SJSA1 (cell line): Measurements from ENCODE around the gene LRRC8C. TPM values are rescaled to one million over a fixed set of nuclear protein-coding genes. Genes with fewer than 3 reads are reported as not detected.
A peak's percentile ranks its signal among the peaks of the same experiment; 100 is the strongest.

Source experiments
- DNase-seq, 2 experiments: peaks; one replicate each; pipeline ENCODE4 v3.0.0-alpha.2; 2015 to 2020; ENCODE audit warnings: low spot score in 2 of 2, low read depth in 1 of 2
- H3K27ac ChIP-seq: fragments of 250-450 bp; sonication (Bioruptor Pico); 2 replicates; pipeline ENCODE4 v1.5.1; 2020; ENCODE audit warnings: mild to moderate bottlenecking, moderate library complexity
- H3K27me3 ChIP-seq: fragments of 250-450 bp; sonication (Bioruptor Pico); replicated peaks from 2 replicates; pipeline ENCODE4 v1.5.1; 2020; ENCODE audit warnings: mild to moderate bottlenecking, moderate library complexity
- H3K36me3 ChIP-seq: fragments of 250-450 bp; sonication (Bioruptor Pico); 2 replicates; pipeline ENCODE4 v1.5.1; 2020; ENCODE audit warnings: mild to moderate bottlenecking
- H3K4me1 ChIP-seq: fragments of 250-450 bp; sonication (Bioruptor Pico); replicated peaks from 2 replicates; pipeline ENCODE4 v1.6.1; 2021; ENCODE audit warnings: mild to moderate bottlenecking
- H3K4me3 ChIP-seq: fragments of 250-450 bp; sonication (Bioruptor Pico); 2 replicates; pipeline ENCODE4 v1.5.1; 2020; ENCODE audit warnings: mild to moderate bottlenecking
- H3K9me3 ChIP-seq: fragments of 250-450 bp; sonication (Bioruptor Pico); replicated peaks from 2 replicates; pipeline ENCODE4 v1.5.1; 2020; ENCODE audit warnings: mild to moderate bottlenecking
- total RNA-seq: library from RNA; depleted of rRNA; stranded (reverse); fragments of >200 nt; shearing (Covaris generic); gene quantifications from 2 replicates; pipeline ENCODE4 v1.2.3, GENCODE V29; 2014

Gene LRRC8C
- total RNA-seq, 1 experiment from 2014 or later = 16.0 TPM

GRCh38 chr1:89733748-89734147 is 100.8 kb downstream of the LRRC8C start:
- Histone ChIP-seq H3K36me3 (no peaks in the 10 kb centered on the region), H3K27me3 (no peaks in the 10 kb centered on the region), H3K4me3 (no peak overlapping the region), H3K4me1 (peaks cover 13% of the 10 kb centered on the region), H3K27ac (no peak overlapping the region), H3K9me3 (no peaks in the 10 kb centered on the region)
- DNase-seq = no peak

GRCh38 chr1:89734442-89734841 is 101.5 kb downstream of the LRRC8C start:
- Histone ChIP-seq H3K4me3 (no peak overlapping the region), H3K27ac (no peak overlapping the region), H3K27me3 (no peaks in the 10 kb centered on the region), H3K36me3 (no peaks in the 10 kb centered on the region), H3K9me3 (no peaks in the 10 kb centered on the region), H3K4me1 (peaks cover 20% of the 10 kb centered on the region)
- DNase-seq = no peak

- DNase-seq = no peak
- Histone ChIP-seq H3K36me3 (no peaks in the 10 kb centered on the region), H3K9me3 (no peaks in the 10 kb centered on the region), H3K4me1 (peaks cover 25% of the 10 kb centered on the region), H3K27me3 (no peaks in the 10 kb centered on the region), H3K27ac (no peak overlapping the region), H3K4me3 (no peak overlapping the region)
Measured at GRCh38 chr1:89735479-89735878, 102.6 kb downstream of the LRRC8C start.

GRCh38 chr1:89736937-89737733 is 104.2 kb downstream of the LRRC8C start:
- Histone ChIP-seq H3K36me3 (no peaks in the 10 kb centered on the region), H3K27me3 (no peaks in the 10 kb centered on the region), H3K9me3 (no peaks in the 10 kb centered on the region), H3K4me3 (no peak overlapping the region), H3K27ac (0 out of 2 replicates have a peak overlapping the region, but pooled peaks have one; percentile 7), H3K4me1 (peaks cover 25% of the 10 kb centered on the region)
- no peak for DNase-seq

GRCh38 chr1:89737985-89738510 is 105.1 kb downstream of the LRRC8C start:
- Histone ChIP-seq H3K9me3 (no peaks in the 10 kb centered on the region), H3K4me1 (peaks cover 25% of the 10 kb centered on the region), H3K27me3 (no peaks in the 10 kb centered on the region), H3K27ac (0 out of 2 replicates have a peak overlapping the region, but pooled peaks have one; percentile 7), H3K36me3 (no peaks in the 10 kb centered on the region), H3K4me3 (no peak overlapping the region)
- peak in 1 of 2 experiments; percentile 20 for DNase-seq

- H3K9me3 ChIP-seq = no peaks in the 10 kb centered on the region
- no peaks in the 10 kb centered on the region for H3K27me3 ChIP-seq
- DNase-seq = peak; percentile 32 to 53
- no peaks in the 10 kb centered on the region for H3K36me3 ChIP-seq
- no peak overlapping the region for H3K4me3 ChIP-seq
- peaks cover 25% of the 10 kb centered on the region for H3K4me1 ChIP-seq
- no peak overlapping the region for H3K27ac ChIP-seq
Measured at GRCh38 chr1:89739013-89739843, 106.3 kb downstream of the LRRC8C start.

GRCh38 chr1:89739844-89740216 is 106.9 kb downstream of the LRRC8C start:
- Histone ChIP-seq H3K4me3 (no peak overlapping the region), H3K4me1 (peaks cover 25% of the 10 kb centered on the region), H3K27ac (no peak overlapping the region), H3K27me3 (no peaks in the 10 kb centered on the region), H3K9me3 (no peaks in the 10 kb centered on the region), H3K36me3 (no peaks in the 10 kb centered on the region)
- no peak for DNase-seq

- H3K27ac ChIP-seq = no peak overlapping the region
- H3K4me1 ChIP-seq = peaks cover 12% of the 10 kb centered on the region
- no peaks in the 10 kb centered on the region for H3K27me3 ChIP-seq
- no peak for DNase-seq
- no peak overlapping the region for H3K4me3 ChIP-seq
- no peaks in the 10 kb centered on the region for H3K36me3 ChIP-seq
- H3K9me3 ChIP-seq = no peaks in the 10 kb centered on the region
Measured at GRCh38 chr1:89743788-89744187, 110.9 kb downstream of the LRRC8C start.

- H3K4me3 ChIP-seq = no peak overlapping the region
- DNase-seq = no peak
Measured at GRCh38 chr1:89746424-89747149, 113.7 kb downstream of the LRRC8C start.

GRCh38 chr1:89753761-89754160 is 120.8 kb downstream of the LRRC8C start:
- no peaks in the 10 kb centered on the region for H3K36me3 ChIP-seq
- no peaks in the 10 kb centered on the region for H3K9me3 ChIP-seq
- no peaks in the 10 kb centered on the region for H3K4me1 ChIP-seq
- H3K27me3 ChIP-seq = no peaks in the 10 kb centered on the region
- H3K27ac ChIP-seq = no peak overlapping the region
- no peak for DNase-seq
- no peak overlapping the region for H3K4me3 ChIP-seq

More at GRCh38 chr1:89746424-89747149, 113.7 kb downstream of the LRRC8C start:
- Histone ChIP-seq H3K27me3 (no peaks in the 10 kb centered on the region), H3K9me3 (no peaks in the 10 kb centered on the region), H3K4me1 (no peaks in the 10 kb centered on the region), H3K27ac (no peak overlapping the region), H3K36me3 (no peaks in the 10 kb centered on the region)

- Histone ChIP-seq H3K36me3 (no peaks in the 10 kb centered on the region), H3K27me3 (no peaks in the 10 kb centered on the region), H3K4me1 (no peaks in the 10 kb centered on the region), H3K4me3 (no peak overlapping the region), H3K9me3 (no peaks in the 10 kb centered on the region), H3K27ac (no peak overlapping the region)
- DNase-seq = no peak
Measured at GRCh38 chr1:89754518-89754917, 121.6 kb downstream of the LRRC8C start.

- no peak overlapping the region for H3K4me3 ChIP-seq
- no peak for DNase-seq
- H3K27me3 ChIP-seq = no peaks in the 10 kb centered on the region
- H3K36me3 ChIP-seq = no peaks in the 10 kb centered on the region
- no peaks in the 10 kb centered on the region for H3K4me1 ChIP-seq
- no peaks in the 10 kb centered on the region for H3K9me3 ChIP-seq
- H3K27ac ChIP-seq = no peak overlapping the region
Measured at GRCh38 chr1:89755591-89755990, 122.7 kb downstream of the LRRC8C start.

- H3K4me3 ChIP-seq = no peak overlapping the region
- H3K27ac ChIP-seq = no peak overlapping the region
- no peaks in the 10 kb centered on the region for H3K4me1 ChIP-seq
- DNase-seq = no peak
- no peaks in the 10 kb centered on the region for H3K27me3 ChIP-seq
- no peaks in the 10 kb centered on the region for H3K36me3 ChIP-seq
- no peaks in the 10 kb centered on the region for H3K9me3 ChIP-seq
Measured at GRCh38 chr1:89757532-89757931, 124.6 kb downstream of the LRRC8C start.
